Measurements from ENCODE around the gene LCMT1.
"Not testable (repeated sequence)": the region's sequence is repeated elsewhere in the genome, so short reads cannot be mapped to it uniquely, and the experiment has no call there.

The LCMT1 gene

GRCh38 chr16:25124503-25124902 is 13.0 kb downstream of the LCMT1 start:
- Histone ChIP-seq H3K9ac (ENCODE audit: low read length) (no peak overlapping the region), H3K9me3 (ENCODE audit: insufficient read depth, low read length) (no peaks in the 10 kb centered on the region), H3K27ac (ENCODE audit: low read length) (no peak overlapping the region), H3K4me1 (ENCODE audit: low read length) (peaks cover 14% of the 10 kb centered on the region), H3K36me3 (replicated peaks; ENCODE audit: low read depth, low read length) (peaks cover 2% of the 10 kb centered on the region), H3K4me2 (ENCODE audit: low read length) (no peak overlapping the region), H3K27me3 (ENCODE audit: low read depth, low read length) (no peaks in the 10 kb centered on the region), H2AFZ (ENCODE audit: low read depth, low read length) (no peak overlapping the region), H3K79me2 (ENCODE audit: low read length) (0 out of 2 replicates have a peak, but pooled peaks cover 5% of the 10 kb centered on the region), H3K4me3 (ENCODE audit: low read length) (no peak overlapping the region), H4K20me1 (ENCODE audit: insufficient read depth, low read length) (no peaks in the 10 kb centered on the region)
- no peak for TF ChIP-seq CTCF (IDR thresholded peaks at IDR 0.05; ENCODE audit: low read depth, low read length)
- TF ChIP-seq EZH2phosphoT487 (IDR thresholded peaks at IDR 0.05; ENCODE audit: low read depth) = no peak

- not testable (repeated sequence) for H3K9me3 ChIP-seq (ENCODE audit: insufficient read depth, low read length); H4K20me1 ChIP-seq (ENCODE audit: insufficient read depth, low read length); H3K27me3 ChIP-seq (ENCODE audit: low read depth, low read length); H3K79me2 ChIP-seq (ENCODE audit: low read length); H3K4me2 ChIP-seq (ENCODE audit: low read length); H3K9ac ChIP-seq (ENCODE audit: low read length); H3K4me3 ChIP-seq (ENCODE audit: low read length); H2AFZ ChIP-seq (ENCODE audit: low read depth, low read length); H3K36me3 ChIP-seq (replicated peaks; ENCODE audit: low read depth, low read length); H3K27ac ChIP-seq (ENCODE audit: low read length)
- H3K4me1 ChIP-seq (ENCODE audit: low read length) = peaks cover 14% of the 10 kb centered on the region
These were observed 14.6 kb downstream of the LCMT1 start for GRCh38 chr16:25126086-25126666.

- Histone ChIP-seq H4K20me1 (ENCODE audit: insufficient read depth, low read length) (no peaks in the 10 kb centered on the region), H3K27ac (ENCODE audit: low read length) (no peak overlapping the region), H3K9ac (ENCODE audit: low read length) (no peak overlapping the region), H2AFZ (ENCODE audit: low read depth, low read length) (no peak overlapping the region), H3K4me3 (ENCODE audit: low read length) (no peak overlapping the region), H3K79me2 (ENCODE audit: low read length) (0 out of 2 replicates have a peak, but pooled peaks cover under 1% of the 10 kb centered on the region), H3K27me3 (ENCODE audit: low read depth, low read length) (no peaks in the 10 kb centered on the region), H3K9me3 (ENCODE audit: insufficient read depth, low read length) (no peaks in the 10 kb centered on the region), H3K36me3 (replicated peaks; ENCODE audit: low read depth, low read length) (peaks cover 4% of the 10 kb centered on the region), H3K4me1 (ENCODE audit: low read length) (peaks cover 14% of the 10 kb centered on the region), H3K4me2 (ENCODE audit: low read length) (no peak overlapping the region)
- TF ChIP-seq EZH2phosphoT487 (IDR thresholded peaks at IDR 0.05; ENCODE audit: low read depth) (no peak), CTCF (IDR thresholded peaks at IDR 0.05; ENCODE audit: low read depth, low read length) (peak; percentile 83)
These were observed 15.3 kb downstream of the LCMT1 start for GRCh38 chr16:25126820-25127232.

- not testable (repeated sequence) for H3K79me2 ChIP-seq (ENCODE audit: low read length); H3K4me2 ChIP-seq (ENCODE audit: low read length); H2AFZ ChIP-seq (ENCODE audit: low read depth, low read length); H3K4me1 ChIP-seq (ENCODE audit: low read length); H3K9me3 ChIP-seq (ENCODE audit: insufficient read depth, low read length); H3K36me3 ChIP-seq (replicated peaks; ENCODE audit: low read depth, low read length); H4K20me1 ChIP-seq (ENCODE audit: insufficient read depth, low read length); H3K27me3 ChIP-seq (ENCODE audit: low read depth, low read length); H3K9ac ChIP-seq (ENCODE audit: low read length); H3K4me3 ChIP-seq (ENCODE audit: low read length); H3K27ac ChIP-seq (ENCODE audit: low read length)
These were observed 21.2 kb downstream of the LCMT1 start for GRCh38 chr16:25132751-25133150.

GRCh38 chr16:25134166-25134700 is 22.7 kb downstream of the LCMT1 start:
- Histone ChIP-seq H3K27ac (ENCODE audit: low read length) (no peak overlapping the region), H3K27me3 (ENCODE audit: low read depth, low read length) (no peaks in the 10 kb centered on the region)

More at GRCh38 chr16:25134166-25134700, 22.7 kb downstream of the LCMT1 start:
- no peak overlapping the region for H3K9ac ChIP-seq (ENCODE audit: low read length)
- H3K4me1 ChIP-seq (ENCODE audit: low read length) = no peaks in the 10 kb centered on the region
- H4K20me1 ChIP-seq (ENCODE audit: insufficient read depth, low read length) = no peaks in the 10 kb centered on the region
- TF ChIP-seq EZH2phosphoT487 (IDR thresholded peaks at IDR 0.05; ENCODE audit: low read depth) (no peak), CTCF (IDR thresholded peaks at IDR 0.05; ENCODE audit: low read depth, low read length) (no peak)
- no peaks in the 10 kb centered on the region for H3K9me3 ChIP-seq (ENCODE audit: insufficient read depth, low read length)
- H2AFZ ChIP-seq (ENCODE audit: low read depth, low read length) = no peak overlapping the region
- no peaks in the 10 kb centered on the region for H3K79me2 ChIP-seq (ENCODE audit: low read length)
- no peak overlapping the region for H3K4me3 ChIP-seq (ENCODE audit: low read length)
- H3K36me3 ChIP-seq (replicated peaks; ENCODE audit: low read depth, low read length) = peaks cover 8% of the 10 kb centered on the region
- H3K4me2 ChIP-seq (ENCODE audit: low read length) = no peak overlapping the region

All from OCI-LY3 (cell line).